ENCODE measurements around the gene DAAM2. TPM values are rescaled to one million over a fixed set of nuclear protein-coding genes. Genes with fewer than 3 reads are reported as not detected.
A peak's percentile ranks its signal among the peaks of the same experiment; 100 is the strongest.

DAAM2 gene
- total and polyA plus RNA-seq, 2 donors (not counting 3 experiments of a cell fraction or from before 2014, with no cell fraction given) = 0.42 to 0.44 TPM

DNA sequence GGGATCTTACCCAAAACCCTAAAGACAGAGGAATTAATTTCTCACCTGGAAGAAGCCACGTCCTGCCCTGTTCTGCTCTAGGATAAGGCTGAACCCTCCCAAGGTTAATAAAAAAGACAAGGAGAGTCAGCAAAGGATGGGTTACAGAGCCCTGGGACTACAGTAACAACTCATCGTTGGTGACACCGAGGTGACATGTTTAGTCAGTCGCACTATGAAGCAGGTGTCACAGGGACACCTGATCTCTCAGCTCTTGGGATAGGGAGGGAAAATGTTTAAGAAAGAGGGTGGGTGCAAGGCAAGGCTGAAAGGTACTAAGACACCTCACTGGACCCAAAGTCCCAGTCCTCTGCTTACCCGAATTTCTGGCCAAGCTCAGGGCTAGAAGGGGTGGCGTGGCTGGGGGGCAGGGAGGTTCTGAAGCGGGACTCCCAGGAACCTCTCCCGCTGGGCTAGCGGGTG, 141.5 kb downstream of the DAAM2 start:
- Histone ChIP-seq H3K9ac (replicated peaks; ENCODE audit: extremely low read depth, insufficient read depth, low read length) (peak overlapping the region; percentile 65), H3K4me3 (replicated peaks in 1 of 3; ENCODE audit: insufficient read depth in 1 of 3, low read depth in 1 of 3, low read length in 3 of 3) (peak overlapping the region; percentile 65 to 75 (median 66)), H3K79me2 (ENCODE audit: control insufficient read depth, insufficient read depth, low read length) (no peaks in the 10 kb centered on the region), H3K9me3 (replicated peaks; ENCODE audit: control insufficient read depth, insufficient read depth, low read length) (no peaks in the 10 kb centered on the region), H2AFZ (ENCODE audit: low read depth, low read length) (peak overlapping the region; percentile 97), H3K4me1 (ENCODE audit: control insufficient read depth, extremely low read depth, insufficient read depth, low read length) (peaks cover 9% of the 10 kb centered on the region), H3K27ac (ENCODE audit: insufficient read depth, low read depth, low read length) (no peak overlapping the region), H3K9me1 (replicated peaks; ENCODE audit: control insufficient read depth, extremely low read depth, insufficient read depth, low read length) (no peaks in the 10 kb centered on the region), H3K4me2 (ENCODE audit: insufficient read depth, low read length) (peak overlapping the region; percentile 67), H3K27me3 (ENCODE audit: control insufficient read depth in 2 of 2, insufficient read depth in 2 of 2, low read length in 2 of 2) (peaks cover 1 to 7% of the 10 kb centered on the region in 2 experiments), H4K20me1 (replicated peaks; ENCODE audit: control insufficient read depth, extremely low read depth, insufficient read depth, low read length) (no peaks in the 10 kb centered on the region), H3K36me3 (ENCODE audit: control insufficient read depth in 2 of 2, extremely low read depth in 1 of 2, insufficient read depth in 2 of 2, low read length in 2 of 2) (no peaks in the 10 kb centered on the region)
- no peak for TF ChIP-seq MAX (IDR thresholded peaks at IDR 0.05; ENCODE audit: insufficient read depth, insufficient read length)
- no peak for FAIRE-seq
- dilution Hi-C loops (cut with MboI; ENCODE audit: extremely low pct_ligation_motif_present, low sequenced_read_pairs) (no loop called here), intact Hi-C loops (cut with micrococcal nuclease) (loop anchor here (10.0 kb wide), 1 partner anchor 509 kb away; no protein-coding TSS in a partner anchor)
- CTCF ChIA-PET = interaction anchor here (1.3 to 1.4 kb wide), 2 partner anchors 42 to 68 kb away, joined by 3 to 7 read pairs; no protein-coding TSS in a partner anchor
- POLR2A ChIA-PET = no interaction called here
- no TSS peak for BruUV-seq (replicated peaks)
- DNase-seq (ENCODE audit: low read depth, low spot score) = no peak

- intact Hi-C loops (cut with micrococcal nuclease) = loop anchor here (10.0 kb wide), 1 partner anchor 509 kb away; no protein-coding TSS in a partner anchor
- Histone ChIP-seq H3K4me1 (ENCODE audit: control insufficient read depth, extremely low read depth, insufficient read depth, low read length) (peaks cover 9% of the 10 kb centered on the region), H3K27me3 (ENCODE audit: control insufficient read depth in 2 of 2, insufficient read depth in 2 of 2, low read length in 2 of 2) (peaks cover 1 to 7% of the 10 kb centered on the region in 2 experiments), H2AFZ (ENCODE audit: low read depth, low read length) (peak within 1 kb of the TSS; percentile 97), H3K4me2 (ENCODE audit: insufficient read depth, low read length) (peak within 1 kb of the TSS; percentile 67), H3K9ac (replicated peaks; ENCODE audit: extremely low read depth, insufficient read depth, low read length) (peak within 1 kb of the TSS; percentile 65), H4K20me1 (replicated peaks; ENCODE audit: control insufficient read depth, extremely low read depth, insufficient read depth, low read length) (no peaks in the 10 kb centered on the region), H3K79me2 (ENCODE audit: control insufficient read depth, insufficient read depth, low read length) (no peaks in the 10 kb centered on the region), H3K4me3 (replicated peaks in 1 of 3; ENCODE audit: insufficient read depth in 1 of 3, low read depth in 1 of 3, low read length in 3 of 3) (peak within 1 kb of the TSS; percentile 65 to 75 (median 66)), H3K9me1 (replicated peaks; ENCODE audit: control insufficient read depth, extremely low read depth, insufficient read depth, low read length) (no peaks in the 10 kb centered on the region), H3K9me3 (replicated peaks; ENCODE audit: control insufficient read depth, insufficient read depth, low read length) (no peaks in the 10 kb centered on the region), H3K27ac (ENCODE audit: insufficient read depth, low read depth, low read length) (no peak within 1 kb of the TSS), H3K36me3 (ENCODE audit: control insufficient read depth in 2 of 2, extremely low read depth in 1 of 2, insufficient read depth in 2 of 2, low read length in 2 of 2) (no peaks in the 10 kb centered on the region)
- peak; percentile 86 for FAIRE-seq
- POLR2A ChIA-PET = no interaction called here
- TF ChIP-seq EZH2 (IDR thresholded peaks at IDR 0.05; ENCODE audit: borderline replicate concordance, low read depth, low read length, severe bottlenecking) (no peak), POLR2A (IDR thresholded peaks at IDR 0.05; ENCODE audit: low read depth, low read length) (peak; percentile 48), MAX (IDR thresholded peaks at IDR 0.05; ENCODE audit: insufficient read depth, insufficient read length) (no peak), POLR2AphosphoS5 (IDR thresholded peaks at IDR 0.05; ENCODE audit: insufficient read depth, low read depth, low read length) (peak; percentile 66), GATA2 (IDR thresholded peaks at IDR 0.05; ENCODE audit: insufficient read depth, insufficient read length, low read depth, low read length) (no peak), FOS (IDR thresholded peaks at IDR 0.05; ENCODE audit: borderline replicate concordance, insufficient read depth, low read length) (no peak), JUN (IDR thresholded peaks at IDR 0.05; ENCODE audit: borderline replicate concordance, insufficient read depth, insufficient read length, low read depth) (no peak), MYC (IDR thresholded peaks at IDR 0.05; ENCODE audit: low read depth, low read length) (no peak)
- TF ChIP-seq, protein P1, sequence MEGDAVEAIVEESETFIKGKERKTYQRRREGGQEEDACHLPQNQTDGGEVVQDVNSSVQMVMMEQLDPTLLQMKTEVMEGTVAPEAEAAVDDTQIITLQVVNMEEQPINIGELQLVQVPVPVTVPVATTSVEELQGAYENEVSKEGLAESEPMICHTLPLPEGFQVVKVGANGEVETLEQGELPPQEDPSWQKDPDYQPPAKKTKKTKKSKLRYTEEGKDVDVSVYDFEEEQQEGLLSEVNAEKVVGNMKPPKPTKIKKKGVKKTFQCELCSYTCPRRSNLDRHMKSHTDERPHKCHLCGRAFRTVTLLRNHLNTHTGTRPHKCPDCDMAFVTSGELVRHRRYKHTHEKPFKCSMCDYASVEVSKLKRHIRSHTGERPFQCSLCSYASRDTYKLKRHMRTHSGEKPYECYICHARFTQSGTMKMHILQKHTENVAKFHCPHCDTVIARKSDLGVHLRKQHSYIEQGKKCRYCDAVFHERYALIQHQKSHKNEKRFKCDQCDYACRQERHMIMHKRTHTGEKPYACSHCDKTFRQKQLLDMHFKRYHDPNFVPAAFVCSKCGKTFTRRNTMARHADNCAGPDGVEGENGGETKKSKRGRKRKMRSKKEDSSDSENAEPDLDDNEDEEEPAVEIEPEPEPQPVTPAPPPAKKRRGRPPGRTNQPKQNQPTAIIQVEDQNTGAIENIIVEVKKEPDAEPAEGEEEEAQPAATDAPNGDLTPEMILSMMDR (IDR thresholded peaks at IDR 0.05; ENCODE audit: extremely low read depth in 1 of 2, insufficient read depth in 1 of 2, low read depth in 1 of 2, low read length in 2 of 2) = no peak
- CTCF ChIA-PET = interaction anchor here (1.3 to 1.4 kb wide), 2 partner anchors 43 to 68 kb away, joined by 3 to 7 read pairs; no protein-coding TSS in a partner anchor
- DNase-seq (ENCODE audit: low read depth, low spot score) = peak; percentile 73
- dilution Hi-C loops (cut with MboI; ENCODE audit: extremely low pct_ligation_motif_present, low sequenced_read_pairs) = no loop called here
- no TSS peak for BruUV-seq (replicated peaks)
Measured at GRCh38 chr6:39934131-39934757, 142.1 kb downstream of the DAAM2 start, which contains the start of gene MOCS1. Gene MOCS1 (minus strand): TSS chr6:39934462. CDS start chr6:39934417, 45 bp downstream.
